GM12801 (cell line): Measurements from ENCODE around the gene UNC13D.

Source experiments
- TF ChIP-seq, protein P1 (sequence below): IDR thresholded peaks from one replicate; pipeline ENCODE4 v1.5.1; 2011; ENCODE audit warnings: control low read depth; ENCODE audit not compliant: insufficient read length; ENCODE audit errors: extremely low read depth

The UNC13D gene

DNA sequence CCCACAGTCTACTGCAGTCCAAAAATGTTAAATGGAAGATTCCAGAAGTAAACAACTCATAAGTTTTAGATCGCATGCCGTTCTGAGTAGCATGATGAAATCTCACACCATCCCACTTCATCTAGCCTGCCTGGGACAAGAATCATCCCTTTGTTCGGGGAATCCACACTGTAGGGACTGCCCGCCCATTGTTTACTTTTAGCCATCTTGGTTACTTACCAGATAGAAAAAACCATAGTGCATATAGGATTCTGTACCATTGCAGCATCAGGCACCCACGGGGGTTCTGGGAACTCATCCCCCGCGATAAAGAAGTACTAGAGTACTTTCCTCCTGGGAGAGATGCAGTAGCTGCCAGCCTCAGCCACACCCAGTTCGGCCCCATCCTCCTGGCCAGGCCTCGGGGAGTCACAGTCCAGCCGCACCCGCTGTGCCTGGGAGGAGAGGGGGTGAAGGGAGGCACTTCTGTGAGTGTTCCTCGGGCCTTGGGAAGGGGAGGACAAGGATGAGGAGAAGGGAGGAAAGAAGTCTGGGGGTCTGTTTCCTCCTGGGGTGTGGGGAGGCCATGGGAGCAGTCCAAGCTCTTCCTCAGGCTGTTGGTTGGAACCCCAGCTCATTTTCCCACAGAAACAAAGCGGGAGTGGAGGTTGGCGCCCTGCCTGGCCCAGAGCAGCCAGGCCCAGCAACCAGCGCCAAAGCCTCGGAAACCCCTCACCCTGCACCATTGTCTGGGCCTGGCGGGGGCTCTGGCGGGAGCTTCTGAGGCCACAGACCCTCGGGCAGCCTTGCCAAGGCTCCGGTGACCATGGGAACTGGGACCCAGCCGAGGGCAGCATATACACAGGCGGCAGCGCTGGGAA, 25.3 kb upstream of the UNC13D start:
- TF ChIP-seq, protein P1, sequence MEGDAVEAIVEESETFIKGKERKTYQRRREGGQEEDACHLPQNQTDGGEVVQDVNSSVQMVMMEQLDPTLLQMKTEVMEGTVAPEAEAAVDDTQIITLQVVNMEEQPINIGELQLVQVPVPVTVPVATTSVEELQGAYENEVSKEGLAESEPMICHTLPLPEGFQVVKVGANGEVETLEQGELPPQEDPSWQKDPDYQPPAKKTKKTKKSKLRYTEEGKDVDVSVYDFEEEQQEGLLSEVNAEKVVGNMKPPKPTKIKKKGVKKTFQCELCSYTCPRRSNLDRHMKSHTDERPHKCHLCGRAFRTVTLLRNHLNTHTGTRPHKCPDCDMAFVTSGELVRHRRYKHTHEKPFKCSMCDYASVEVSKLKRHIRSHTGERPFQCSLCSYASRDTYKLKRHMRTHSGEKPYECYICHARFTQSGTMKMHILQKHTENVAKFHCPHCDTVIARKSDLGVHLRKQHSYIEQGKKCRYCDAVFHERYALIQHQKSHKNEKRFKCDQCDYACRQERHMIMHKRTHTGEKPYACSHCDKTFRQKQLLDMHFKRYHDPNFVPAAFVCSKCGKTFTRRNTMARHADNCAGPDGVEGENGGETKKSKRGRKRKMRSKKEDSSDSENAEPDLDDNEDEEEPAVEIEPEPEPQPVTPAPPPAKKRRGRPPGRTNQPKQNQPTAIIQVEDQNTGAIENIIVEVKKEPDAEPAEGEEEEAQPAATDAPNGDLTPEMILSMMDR: no peak

DNA sequence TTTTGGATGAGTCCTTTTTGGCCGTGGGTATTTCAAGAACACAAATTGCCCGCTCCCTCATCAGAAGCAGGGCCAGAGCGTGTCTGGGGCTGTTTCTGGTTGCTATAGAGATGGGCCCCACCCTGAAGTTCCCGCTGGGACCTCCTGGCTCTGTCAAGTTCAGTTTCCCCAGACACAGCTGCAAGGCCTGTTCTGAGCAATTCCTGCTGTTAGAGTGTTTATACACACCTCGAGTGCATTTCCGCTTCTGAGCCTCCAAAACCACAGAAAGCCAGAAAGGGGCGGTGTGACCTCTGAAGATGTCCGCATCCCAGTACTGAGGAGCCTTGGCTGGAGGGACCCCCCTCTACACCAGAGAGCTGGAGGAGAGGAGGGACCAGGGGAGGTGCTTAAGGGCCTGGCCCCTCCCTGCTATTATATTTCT, 20.3 kb upstream of the UNC13D start:
- TF ChIP-seq, protein P1: no peak

DNA sequence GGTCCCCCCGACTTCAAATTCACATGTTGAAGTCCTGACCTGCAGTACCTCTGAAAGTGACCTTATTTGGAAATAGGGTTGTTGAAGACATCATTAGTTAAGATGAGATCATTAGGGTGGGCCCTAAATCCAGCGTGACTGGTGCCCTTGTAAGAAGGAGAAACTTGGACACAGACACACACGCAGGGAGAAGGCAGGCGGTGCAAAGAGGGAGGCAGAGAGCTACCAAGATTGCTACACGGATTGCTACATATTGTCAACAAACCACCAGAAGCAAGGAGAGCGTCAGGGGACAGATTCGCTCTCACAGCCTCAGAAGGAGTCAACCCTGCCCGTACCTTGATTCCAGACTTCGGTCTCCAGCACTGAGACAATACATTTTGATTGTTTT, 17.7 kb upstream of the UNC13D start:
- TF ChIP-seq, protein P1: no peak

DNA sequence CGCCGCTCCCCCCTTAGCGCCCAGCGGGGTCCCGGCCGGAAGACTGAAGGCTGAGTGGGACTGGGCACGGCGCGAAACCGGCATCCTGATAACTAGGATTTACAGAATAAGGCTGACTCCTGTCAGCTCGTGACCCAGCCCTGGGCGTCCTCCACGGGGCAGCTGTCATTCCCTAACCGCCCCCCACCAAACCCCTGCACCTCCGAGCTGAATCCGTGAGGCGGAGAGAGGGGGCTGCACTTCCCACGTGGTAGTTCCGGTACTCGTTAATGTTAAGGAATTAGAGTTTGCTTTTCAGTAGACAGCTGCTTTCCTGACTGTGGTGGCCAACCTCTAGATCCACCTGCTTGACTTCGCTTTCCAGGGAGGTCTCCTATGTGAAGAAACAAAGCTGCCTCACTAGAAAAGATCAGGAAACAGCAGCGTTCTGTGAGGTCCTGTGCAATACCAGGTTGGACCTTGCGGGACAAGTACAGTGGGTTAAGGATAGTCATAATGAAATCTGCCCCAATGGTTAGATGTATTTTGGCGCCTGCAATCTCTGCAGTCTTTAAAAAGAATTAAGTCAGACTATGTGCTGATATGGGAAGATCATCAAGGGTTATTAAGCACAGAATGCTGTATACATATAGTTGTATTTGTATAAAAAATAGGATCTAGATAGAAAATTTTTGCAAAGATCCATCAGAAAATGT, 12.0 kb upstream of the UNC13D start:
- TF ChIP-seq, protein P1: no peak

DNA sequence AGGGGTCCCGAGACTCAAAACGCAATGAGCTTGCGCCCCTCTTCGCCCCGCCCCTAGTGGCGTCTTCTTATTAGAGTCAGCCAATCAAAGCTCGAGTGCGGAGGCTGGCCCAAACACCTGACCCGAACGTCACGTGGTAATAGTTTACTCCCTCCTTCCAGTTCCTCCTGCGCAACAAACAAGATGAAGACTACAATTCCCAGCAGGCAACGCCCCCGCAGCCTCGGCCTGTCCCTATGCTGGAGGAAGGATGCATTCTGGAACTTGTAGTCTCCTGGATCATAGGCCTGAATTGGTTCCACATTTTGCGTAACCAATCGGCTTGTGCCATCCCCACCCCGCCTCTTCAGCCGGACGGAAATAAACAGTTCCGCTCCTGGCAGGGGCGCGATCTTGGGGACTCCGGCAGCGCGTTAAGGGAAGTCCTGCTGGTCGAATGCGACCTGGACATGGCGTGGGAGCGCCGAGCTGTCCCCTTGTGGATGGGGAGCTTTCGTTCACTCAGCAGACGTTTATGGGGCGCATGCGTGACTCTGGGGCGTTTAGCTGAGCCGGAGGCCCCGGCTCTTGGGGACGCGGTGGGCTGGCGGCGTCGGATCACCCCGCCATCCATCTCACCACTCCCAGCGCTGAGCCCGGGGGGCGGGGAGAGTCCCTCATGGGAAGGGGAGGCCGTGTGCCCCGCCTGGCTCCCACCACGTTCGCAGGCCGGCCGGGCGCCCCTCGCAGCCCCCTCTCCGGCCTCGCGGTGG, 11.3 kb upstream of the UNC13D start, which contains the start of gene WBP2:
Gene WBP2 (minus strand): TSS at position 26 of the 752 bp plus-strand sequence. CDS start 38 bp downstream, outside the sequence.
- TF ChIP-seq, protein P1: no peak

DNA sequence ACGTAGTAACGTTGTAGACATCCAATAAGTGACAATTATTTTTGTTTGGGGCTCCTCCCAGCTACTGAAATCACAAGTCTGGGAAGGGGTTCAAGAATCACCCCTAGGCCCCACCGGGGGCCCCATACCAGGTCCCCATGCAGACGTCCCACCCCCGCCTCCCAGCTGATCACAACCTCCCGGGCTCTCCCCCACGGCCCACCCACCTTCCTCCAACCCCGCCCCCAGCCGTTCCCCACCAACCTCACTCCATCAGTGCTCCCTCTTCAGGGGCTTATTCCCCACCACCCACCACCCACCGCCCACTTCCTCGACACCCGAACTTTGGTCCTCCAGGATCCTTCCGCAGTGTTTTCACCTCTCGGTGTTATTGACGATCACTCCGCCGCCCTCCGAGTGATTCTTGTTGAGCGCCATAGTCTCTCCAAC, 10.7 kb upstream of the UNC13D start:
- TF ChIP-seq, protein P1: no peak

DNA sequence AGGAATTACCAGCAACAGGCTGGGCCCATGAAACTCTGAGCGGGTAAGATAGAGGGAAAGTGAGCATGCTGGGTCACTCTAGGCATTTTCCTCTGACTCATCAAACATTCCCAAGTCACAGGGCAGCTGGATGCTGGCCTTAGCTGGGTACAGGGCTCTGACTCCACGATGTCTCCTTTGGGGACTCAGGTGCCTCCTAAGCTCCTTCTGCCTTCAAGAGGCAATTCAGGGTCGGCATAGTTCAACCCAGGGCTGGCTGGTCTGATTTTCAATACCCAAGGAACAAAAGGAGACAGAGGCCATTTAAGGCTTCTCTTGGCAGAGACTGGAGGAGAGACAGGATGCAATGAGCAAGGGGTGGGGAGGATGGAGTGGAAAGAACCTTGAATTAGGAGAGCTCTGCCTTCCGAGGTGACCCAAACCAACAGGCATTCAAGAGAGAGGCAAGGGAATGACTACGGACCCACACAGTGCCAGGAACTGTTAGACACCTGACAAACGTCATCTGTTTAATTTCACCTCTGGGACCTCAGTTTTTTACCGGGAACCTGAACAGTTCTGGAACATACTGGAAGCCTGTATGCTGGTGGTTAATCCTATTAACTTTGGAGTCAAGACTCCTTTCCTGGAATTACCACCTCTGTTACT, 10.0 kb upstream of the UNC13D start:
- TF ChIP-seq, protein P1: no peak
